BLaER1 treated with 17β-estradiol and CSF1 and Interleukin-3, amounts not matched to agents 10 nM and 100 nM (cell line): Measurements from ENCODE around the gene HRAS.

Experiments
- H3K27ac ChIP-seq, 11 experiments: shearing (Covaris generic); formaldehyde crosslinking; 2 replicates each; pipeline ENCODE4 v1.8.1; 2022
- H3K27me3 ChIP-seq, 11 experiments: shearing (Covaris generic); formaldehyde crosslinking; 2 replicates each; pipeline ENCODE4 v1.8.1; 2022
- H3K36me3 ChIP-seq, 11 experiments: shearing (Covaris generic); formaldehyde crosslinking; 2 replicates each; pipeline ENCODE4 v1.8.1; 2022
- H3K4me1 ChIP-seq, 10 experiments: shearing (Covaris generic); formaldehyde crosslinking; 2 replicates each; pipeline ENCODE4 v1.8.1; 2022
- H3K4me2 ChIP-seq, 11 experiments: shearing (Covaris generic); formaldehyde crosslinking; 2 replicates each; pipeline ENCODE4 v1.8.1; 2022
- H3K4me3 ChIP-seq, 10 experiments: shearing (Covaris generic); formaldehyde crosslinking; 2 replicates each; pipeline ENCODE4 v1.8.1; 2022
- H3K9ac ChIP-seq, 11 experiments: shearing (Covaris generic); formaldehyde crosslinking; 2 replicates each; pipeline ENCODE4 v1.8.1; 2022
- H3K9me3 ChIP-seq, 11 experiments: shearing (Covaris generic); formaldehyde crosslinking; replicated peaks in 1 of 11; 2 replicates each; pipeline ENCODE4 v1.8.1; 2022
- H4K20me1 ChIP-seq, 11 experiments: shearing (Covaris generic); formaldehyde crosslinking; 2 replicates each; pipeline ENCODE4 v1.8.1; 2022
- Cebpa-rat ChIP-seq, 11 experiments: shearing (Covaris generic); IDR thresholded peaks; 2 replicates each; pipeline ENCODE4 v1.8.1; 2022

Gene HRAS

DNA sequence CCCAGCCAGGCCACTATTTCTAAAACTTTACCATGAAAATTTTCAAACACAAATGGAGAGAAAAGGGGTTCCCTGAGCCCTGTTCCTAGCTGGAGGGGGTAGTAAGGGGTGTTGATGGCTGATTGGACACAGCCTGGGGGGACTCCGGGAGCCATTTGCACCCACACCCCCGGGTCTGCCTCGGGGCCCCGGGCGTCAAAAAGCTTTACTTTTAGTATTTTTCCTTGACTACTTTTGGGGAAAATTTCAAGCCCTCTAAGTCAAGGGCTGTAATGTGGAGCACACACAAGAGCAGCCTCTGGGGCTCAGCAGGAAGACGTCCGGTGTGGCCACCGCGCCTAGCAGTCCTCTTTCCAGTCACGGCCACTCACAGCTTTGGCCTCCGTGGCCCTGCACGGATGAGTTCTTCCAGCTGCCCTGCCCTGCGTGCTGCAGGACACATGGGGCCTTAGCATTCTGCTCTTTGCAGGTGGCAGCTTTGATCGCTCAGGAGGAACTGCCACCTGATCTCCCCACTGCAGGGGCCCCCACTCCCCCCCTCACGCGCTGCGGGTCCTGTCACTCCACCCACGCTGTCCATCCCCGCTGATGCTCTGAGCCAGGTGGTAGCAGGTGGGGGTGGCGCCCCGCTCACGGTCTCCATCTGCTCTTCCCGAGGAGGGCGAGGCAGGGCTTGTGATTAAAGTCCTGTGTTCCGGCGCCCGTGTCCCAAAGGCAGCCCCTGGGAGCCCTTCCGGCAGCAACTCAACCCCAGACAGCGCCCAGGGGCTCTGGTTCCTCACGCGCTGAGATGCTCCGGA, 42.7 kb downstream of the HRAS start:
- no peaks in the 10 kb centered on the region for H3K27me3 ChIP-seq
- no peak overlapping the region for H3K27ac ChIP-seq
- H3K9me3 ChIP-seq, result no peaks in the 10 kb centered on the region
- no peak overlapping the region for H3K4me3 ChIP-seq
- H3K4me1 ChIP-seq, result peaks cover 0 to 7% (median 0%) of the 10 kb centered on the region in 10 experiments; a peak in 1 of 20 replicates
- no peak overlapping the region for H3K9ac ChIP-seq
- TF ChIP-seq Cebpa-rat (IDR thresholded peaks at IDR 0.05), result no peak
- peaks cover 0 to 85% (median 44%) of the 10 kb centered on the region in 11 experiments; a peak in 18 of 22 replicates for H4K20me1 ChIP-seq
- no peak overlapping the region for H3K4me2 ChIP-seq
- H3K36me3 ChIP-seq, result peaks cover 53 to 100% (median 90%) of the 10 kb centered on the region in 11 experiments

DNA sequence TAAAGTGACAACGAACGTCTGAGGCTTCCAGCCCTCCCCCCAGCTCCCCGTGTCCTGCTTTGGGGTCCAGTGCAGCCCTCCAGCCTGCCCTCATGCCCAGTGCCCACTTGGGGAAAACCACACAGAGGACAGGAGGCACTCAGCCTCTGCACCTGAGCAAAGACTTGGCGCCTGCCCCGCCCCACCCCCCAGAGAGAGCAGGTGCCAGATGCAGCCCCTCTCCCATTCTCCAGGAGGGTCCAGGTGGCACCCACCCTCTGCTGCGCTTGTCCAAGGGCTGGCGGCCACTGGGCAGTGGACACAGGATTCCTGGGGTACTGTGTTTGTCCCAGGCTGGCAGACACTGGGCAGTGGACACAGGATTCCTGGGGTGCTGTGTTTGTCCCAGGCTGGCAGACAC, 44.0 kb downstream of the HRAS start:
- Histone ChIP-seq H3K36me3 (peaks cover 41 to 98% (median 86%) of the 10 kb centered on the region in 11 experiments), H3K4me2 (no peak overlapping the region), H3K4me3 (no peak overlapping the region), H4K20me1 (peaks cover 0 to 91% (median 40%) of the 10 kb centered on the region in 11 experiments; a peak in 18 of 22 replicates), H3K27me3 (no peaks in the 10 kb centered on the region), H3K27ac (no peak overlapping the region), H3K9ac (no peak overlapping the region), H3K4me1 (peaks cover 0 to 7% (median 0%) of the 10 kb centered on the region in 10 experiments; a peak in 1 of 20 replicates), H3K9me3 (no peaks in the 10 kb centered on the region)
- no peak for TF ChIP-seq Cebpa-rat (IDR thresholded peaks at IDR 0.05)

DNA sequence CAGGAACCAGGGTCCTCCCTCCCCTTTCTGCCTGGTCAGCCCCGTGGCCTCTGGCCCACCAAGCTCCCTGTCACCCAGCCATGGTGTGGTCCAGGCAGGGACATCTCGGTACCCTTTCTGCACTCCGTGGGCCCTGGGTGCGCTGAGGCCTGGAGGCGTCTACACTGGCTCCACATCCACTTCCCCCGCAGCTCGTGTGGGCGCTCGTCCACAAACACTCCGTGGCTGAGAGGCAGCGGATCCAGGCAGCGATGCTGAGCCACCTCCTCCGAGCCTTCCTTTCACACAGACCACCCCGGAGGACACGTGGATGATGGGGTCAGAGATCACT, 44.5 kb downstream of the HRAS start:
- Histone ChIP-seq H3K9me3 (no peaks in the 10 kb centered on the region), H3K27me3 (no peaks in the 10 kb centered on the region), H4K20me1 (peaks cover 0 to 91% (median 40%) of the 10 kb centered on the region in 11 experiments; a peak in 18 of 22 replicates), H3K4me2 (no peak overlapping the region), H3K27ac (no peak overlapping the region), H3K4me3 (no peak overlapping the region), H3K9ac (no peak overlapping the region), H3K36me3 (peaks cover 38 to 93% (median 82%) of the 10 kb centered on the region in 11 experiments), H3K4me1 (peaks cover 0 to 7% (median 0%) of the 10 kb centered on the region in 10 experiments; a peak in 1 of 20 replicates)
- TF ChIP-seq Cebpa-rat (IDR thresholded peaks at IDR 0.05), result no peak

DNA sequence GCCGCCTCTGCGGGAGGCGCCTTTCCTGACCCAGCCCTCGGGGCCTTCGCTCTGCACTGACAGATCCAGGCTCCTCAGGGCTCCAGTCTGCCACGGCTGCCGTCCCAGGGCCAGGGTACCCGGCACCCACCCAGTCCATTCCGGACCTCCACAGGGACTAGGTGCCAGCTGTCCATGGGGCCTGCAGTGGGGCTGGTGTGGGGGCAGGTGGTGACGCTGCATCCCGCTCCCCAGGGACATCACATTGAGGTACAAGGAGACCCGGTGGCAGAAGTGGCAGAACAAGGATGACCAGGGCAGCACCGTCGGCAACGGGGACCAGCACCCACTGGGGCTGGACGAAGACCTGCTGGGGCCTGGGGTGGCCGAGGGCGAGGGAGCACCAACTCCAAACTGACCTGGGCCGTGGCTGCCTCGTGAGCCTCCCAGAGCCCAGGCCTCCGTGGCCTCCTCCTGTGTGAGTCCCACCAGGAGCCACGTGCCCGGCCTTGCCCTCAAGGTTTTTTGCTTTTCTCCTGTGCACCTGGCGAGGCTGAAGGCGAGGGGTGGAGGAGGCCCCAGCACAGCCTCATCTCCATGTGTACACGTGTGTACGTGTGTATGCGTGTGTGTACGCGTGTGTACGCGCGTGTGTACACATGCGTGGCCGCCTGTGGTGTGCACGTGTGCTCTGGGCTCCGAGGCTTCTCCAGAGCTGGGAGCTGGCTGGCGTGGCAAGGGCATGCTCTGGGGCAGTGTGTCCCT, 45.0 kb downstream of the HRAS start:
- H4K20me1 ChIP-seq, result peaks cover 0 to 91% (median 41%) of the 10 kb centered on the region in 11 experiments; a peak in 18 of 22 replicates
- no peaks in the 10 kb centered on the region for H3K27me3 ChIP-seq
- no peak overlapping the region for H3K9ac ChIP-seq
- no peaks in the 10 kb centered on the region for H3K9me3 ChIP-seq
- no peak overlapping the region for H3K27ac ChIP-seq
- H3K36me3 ChIP-seq, result peaks cover 32 to 89% (median 76%) of the 10 kb centered on the region in 11 experiments
- TF ChIP-seq Cebpa-rat (IDR thresholded peaks at IDR 0.05), result no peak
- H3K4me2 ChIP-seq, result no peak overlapping the region
- H3K4me3 ChIP-seq, result no peak overlapping the region
- 0 out of 20 replicates have a peak, but pooled peaks cover 0 to 1% (median 0%) of the 10 kb centered on the region in 10 experiments for H3K4me1 ChIP-seq

DNA sequence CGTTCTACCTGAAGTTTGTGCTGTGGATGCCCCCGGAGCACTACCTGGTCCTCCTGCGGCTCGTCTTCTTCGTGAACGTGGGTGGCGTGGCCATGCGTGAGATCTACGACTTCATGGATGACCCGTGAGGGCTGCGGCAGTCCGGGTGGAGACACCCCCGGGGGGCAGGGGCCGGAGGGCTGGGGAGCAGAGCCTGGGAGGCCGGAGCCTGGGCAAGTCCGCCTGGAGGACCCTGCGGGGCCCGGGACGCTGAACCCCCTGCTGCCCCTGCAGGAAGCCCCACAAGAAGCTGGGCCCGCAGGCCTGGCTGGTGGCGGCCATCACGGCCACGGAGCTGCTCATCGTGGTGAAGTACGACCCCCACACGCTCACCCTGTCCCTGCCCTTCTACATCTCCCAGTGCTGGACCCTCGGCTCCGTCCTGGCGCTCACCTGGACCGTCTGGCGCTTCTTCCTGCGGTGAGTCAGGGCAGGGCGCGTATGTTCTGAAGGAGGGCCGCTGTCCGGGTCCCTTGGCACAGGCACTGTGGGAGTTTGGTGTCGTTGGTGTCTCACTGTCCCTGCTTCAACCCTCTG, 45.7 kb downstream of the HRAS start:
- no peaks in the 10 kb centered on the region for H3K27me3 ChIP-seq
- H3K27ac ChIP-seq, result no peak overlapping the region
- H3K4me2 ChIP-seq, result no peak overlapping the region
- no peak overlapping the region for H3K4me3 ChIP-seq
- peaks cover 26 to 89% (median 73%) of the 10 kb centered on the region in 11 experiments for H3K36me3 ChIP-seq
- no peak for TF ChIP-seq Cebpa-rat (IDR thresholded peaks at IDR 0.05)
- H3K9ac ChIP-seq, result no peak overlapping the region
- H3K4me1 ChIP-seq, result no peaks in the 10 kb centered on the region
- peaks cover 0 to 6% (median 0%) of the 10 kb centered on the region in 11 experiments; a peak in 2 of 22 replicates for H3K9me3 ChIP-seq
- peaks cover 0 to 93% (median 35%) of the 10 kb centered on the region in 11 experiments; a peak in 18 of 22 replicates for H4K20me1 ChIP-seq

DNA sequence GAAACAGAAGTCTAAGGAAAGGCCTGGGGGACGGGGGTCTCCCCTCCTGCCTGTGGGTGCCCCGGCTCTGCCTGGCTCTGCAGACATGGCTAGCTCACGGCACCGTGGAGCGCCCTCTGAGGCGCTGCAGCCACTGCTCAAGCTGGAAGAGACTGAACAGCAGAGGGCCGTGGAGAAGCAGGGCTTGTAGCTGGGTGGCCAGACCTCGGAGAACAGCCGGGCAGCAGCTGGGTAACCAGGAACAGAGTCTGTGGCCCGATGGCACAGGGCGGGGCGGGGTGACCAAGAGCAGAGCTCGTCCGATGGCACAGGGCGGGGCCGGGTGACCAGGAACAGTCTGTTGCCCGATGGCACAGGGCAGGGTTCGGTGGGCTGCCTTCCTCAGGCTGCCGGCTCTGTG, 46.4 kb downstream of the HRAS start:
- H3K9ac ChIP-seq, result no peak overlapping the region
- H3K4me3 ChIP-seq, result no peak overlapping the region
- peaks cover 19 to 89% (median 71%) of the 10 kb centered on the region in 11 experiments for H3K36me3 ChIP-seq
- no peak for TF ChIP-seq Cebpa-rat (IDR thresholded peaks at IDR 0.05)
- no peaks in the 10 kb centered on the region for H3K27me3 ChIP-seq
- H3K4me1 ChIP-seq, result no peaks in the 10 kb centered on the region
- H3K27ac ChIP-seq, result no peak overlapping the region
- H3K9me3 ChIP-seq, result peaks cover 0 to 13% (median 0%) of the 10 kb centered on the region in 11 experiments; a peak in 3 of 22 replicates
- H3K4me2 ChIP-seq, result no peak overlapping the region
- H4K20me1 ChIP-seq, result peaks cover 0 to 93% (median 41%) of the 10 kb centered on the region in 11 experiments; a peak in 17 of 22 replicates

DNA sequence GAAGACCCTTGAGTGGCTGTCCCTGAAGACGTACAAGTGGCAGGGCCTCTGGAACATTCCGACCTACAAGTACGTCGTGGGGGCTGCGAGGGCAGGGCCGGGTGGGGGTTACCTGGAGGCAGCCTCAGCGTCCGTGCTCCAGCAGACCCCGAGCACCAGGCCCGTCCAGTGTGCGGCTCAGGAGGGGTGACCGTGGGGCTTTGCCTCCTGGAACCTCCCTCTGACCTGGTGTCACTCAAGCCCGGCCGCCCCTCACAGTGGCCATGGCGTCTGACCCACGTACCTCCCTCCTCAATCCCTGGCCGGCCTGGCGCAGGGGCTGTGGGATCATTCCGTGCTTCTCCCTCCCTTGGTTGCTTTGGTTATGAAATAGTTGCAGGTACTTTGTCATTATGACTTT, 46.8 kb downstream of the HRAS start:
- Histone ChIP-seq H3K4me2 (no peak overlapping the region), H3K9ac (no peak overlapping the region), H3K9me3 (peaks cover 0 to 17% (median 4%) of the 10 kb centered on the region in 11 experiments; a peak in 6 of 22 replicates), H3K27ac (no peak overlapping the region), H3K27me3 (no peaks in the 10 kb centered on the region), H3K36me3 (peaks cover 19 to 89% (median 67%) of the 10 kb centered on the region in 11 experiments), H3K4me3 (no peak overlapping the region), H4K20me1 (peaks cover 0 to 92% (median 44%) of the 10 kb centered on the region in 11 experiments; a peak in 17 of 22 replicates), H3K4me1 (no peaks in the 10 kb centered on the region)
- no peak for TF ChIP-seq Cebpa-rat (IDR thresholded peaks at IDR 0.05)

DNA sequence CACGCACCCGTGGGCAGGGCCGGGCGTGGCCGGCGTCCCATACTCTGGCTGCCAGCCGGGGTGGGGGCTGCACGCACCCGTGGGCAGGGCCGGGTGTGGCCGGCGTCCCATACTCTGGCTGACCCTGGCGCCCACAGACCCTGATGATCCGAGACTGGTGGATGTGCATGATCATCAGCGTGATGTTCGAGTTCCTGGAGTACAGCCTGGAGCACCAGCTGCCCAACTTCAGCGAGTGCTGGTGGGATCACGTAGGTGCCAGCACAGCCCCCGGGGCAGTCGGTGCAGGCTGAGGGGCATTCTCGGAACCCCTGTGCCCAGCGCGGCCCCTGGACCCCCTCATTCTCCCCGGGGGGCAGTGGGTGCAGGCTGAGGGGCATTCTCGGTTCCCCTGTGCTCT, 47.3 kb downstream of the HRAS start:
- Histone ChIP-seq H3K4me1 (no peaks in the 10 kb centered on the region), H3K36me3 (peaks cover 16 to 86% (median 63%) of the 10 kb centered on the region in 11 experiments), H3K9me3 (peaks cover 0 to 21% (median 7%) of the 10 kb centered on the region in 11 experiments; a peak in 7 of 22 replicates), H3K4me3 (no peak overlapping the region), H3K27me3 (no peaks in the 10 kb centered on the region), H3K4me2 (no peak overlapping the region), H3K27ac (no peak overlapping the region), H4K20me1 (peaks cover 0 to 87% (median 44%) of the 10 kb centered on the region in 11 experiments; a peak in 16 of 22 replicates), H3K9ac (no peak overlapping the region)
- no peak for TF ChIP-seq Cebpa-rat (IDR thresholded peaks at IDR 0.05)
